ENCODE data around the gene KDM1A.

Gene KDM1A

GRCh38 chr1:23013657-23014056, 5.6 kb upstream of the KDM1A start:
- no peak for DNase-seq (ENCODE audit: low read depth in 2 of 2)

- no peak for DNase-seq (ENCODE audit: low read depth in 2 of 2)
Measured at GRCh38 chr1:23018661-23019093, 591 bp upstream of the KDM1A start.

- DNase-seq (ENCODE audit: low read depth in 2 of 2), result no peak
Measured at GRCh38 chr1:23019863-23020625, 776 bp downstream of the KDM1A start.

- no peak for DNase-seq (ENCODE audit: low read depth in 2 of 2)
Measured at GRCh38 chr1:23020706-23021405, 1.6 kb downstream of the KDM1A start.

GRCh38 chr1:23021834-23022233, 2.6 kb downstream of the KDM1A start:
- DNase-seq (ENCODE audit: low read depth in 2 of 2), result no peak

GRCh38 chr1:23023174-23023845, 4.0 kb downstream of the KDM1A start:
- DNase-seq (ENCODE audit: low read depth in 2 of 2), result no peak

GRCh38 chr1:23026568-23026967, 7.3 kb downstream of the KDM1A start:
- no peak for DNase-seq (ENCODE audit: low read depth in 2 of 2)

GRCh38 chr1:23027352-23027907, 8.2 kb downstream of the KDM1A start:
- no peak for DNase-seq (ENCODE audit: low read depth in 2 of 2)

- no peak for DNase-seq (ENCODE audit: low read depth in 2 of 2)
Measured at GRCh38 chr1:23029337-23029736, 10.1 kb downstream of the KDM1A start.

GRCh38 chr1:23035823-23036452, 16.7 kb downstream of the KDM1A start:
- no peak for DNase-seq (ENCODE audit: low read depth in 2 of 2)

- no peak for DNase-seq (ENCODE audit: low read depth in 2 of 2)
Measured at GRCh38 chr1:23037081-23037740, 17.9 kb downstream of the KDM1A start.

GRCh38 chr1:23039308-23039826, 20.1 kb downstream of the KDM1A start:
- no peak for DNase-seq (ENCODE audit: low read depth in 2 of 2)

GRCh38 chr1:23040509-23040908, 21.2 kb downstream of the KDM1A start:
- no peak for DNase-seq (ENCODE audit: low read depth in 2 of 2)

- DNase-seq (ENCODE audit: low read depth in 2 of 2), result no peak
Measured at GRCh38 chr1:23044035-23044434, 24.8 kb downstream of the KDM1A start.

GRCh38 chr1:23050201-23050600, 30.9 kb downstream of the KDM1A start:
- DNase-seq (ENCODE audit: low read depth in 2 of 2), result no peak

- DNase-seq (ENCODE audit: low read depth in 2 of 2), result no peak
Measured at GRCh38 chr1:23051290-23051909, 32.1 kb downstream of the KDM1A start.

- no peak for DNase-seq (ENCODE audit: low read depth in 2 of 2)
Measured at GRCh38 chr1:23057301-23057700, 38.0 kb downstream of the KDM1A start.

- no peak for DNase-seq (ENCODE audit: low read depth in 2 of 2)
Measured at GRCh38 chr1:23062271-23062670, 43.0 kb downstream of the KDM1A start.

- DNase-seq (ENCODE audit: low read depth in 2 of 2), result no peak
Measured at GRCh38 chr1:23065385-23065784, 46.1 kb downstream of the KDM1A start.

GRCh38 chr1:23066075-23066474, 46.8 kb downstream of the KDM1A start:
- DNase-seq (ENCODE audit: low read depth in 2 of 2), result no peak

- DNase-seq (ENCODE audit: low read depth in 2 of 2), result no peak
Measured at GRCh38 chr1:23069149-23069548, 49.9 kb downstream of the KDM1A start.
